Fibroblast of the conjunctiva (primary cell): ENCODE measurements around the gene DMXL2.

Source experiments
- DNase-seq: peaks from one replicate; pipeline ENCODE4 v3.0.0-alpha.2; 2010; ENCODE audit warnings: low read depth

DMXL2 gene

GRCh38 chr15:51405693-51406523, 216.7 kb downstream of the DMXL2 start:
- no peak for DNase-seq

DNA sequence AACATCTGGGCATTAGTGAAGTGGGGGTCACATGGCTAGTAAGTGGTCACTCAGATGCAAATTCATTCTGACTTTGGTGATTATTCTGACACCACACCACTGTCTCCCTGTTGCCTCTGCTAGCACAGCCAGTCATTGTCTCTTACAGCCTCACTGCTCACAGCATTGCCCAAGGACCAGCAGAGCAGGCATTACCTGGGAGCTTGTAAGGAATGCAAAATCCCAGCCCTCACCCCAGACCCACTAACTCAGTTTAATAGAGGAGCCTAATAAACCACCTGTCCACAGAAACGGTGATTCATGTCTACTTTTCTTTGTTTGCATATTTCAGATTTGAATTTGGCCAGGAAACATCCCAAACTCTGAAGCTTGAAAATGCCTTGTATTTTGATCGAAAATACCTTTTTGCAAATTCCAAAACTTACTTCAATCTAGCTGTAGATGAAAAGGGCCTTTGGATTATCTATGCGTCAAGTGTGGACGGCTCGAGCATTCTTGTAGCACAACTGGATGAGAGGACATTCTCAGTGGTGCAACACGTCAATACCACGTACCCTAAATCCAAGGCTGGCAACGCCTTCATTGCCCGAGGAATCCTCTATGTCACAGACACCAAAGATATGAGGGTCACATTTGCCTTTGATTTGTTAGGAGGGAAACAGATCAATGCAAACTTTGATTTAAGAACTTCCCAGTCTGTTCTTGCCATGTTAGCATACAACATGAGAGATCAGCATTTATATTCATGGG, 218.4 kb downstream of the DMXL2 start:
- no peak for DNase-seq

- peak; percentile 29 for DNase-seq
Measured at GRCh38 chr15:51403072-51403878, 219.3 kb downstream of the DMXL2 start.

GRCh38 chr15:51401872-51402517, 220.6 kb downstream of the DMXL2 start:
- no peak for DNase-seq

- DNase-seq: no peak
Measured at GRCh38 chr15:51401051-51401780, 221.4 kb downstream of the DMXL2 start.

DNA sequence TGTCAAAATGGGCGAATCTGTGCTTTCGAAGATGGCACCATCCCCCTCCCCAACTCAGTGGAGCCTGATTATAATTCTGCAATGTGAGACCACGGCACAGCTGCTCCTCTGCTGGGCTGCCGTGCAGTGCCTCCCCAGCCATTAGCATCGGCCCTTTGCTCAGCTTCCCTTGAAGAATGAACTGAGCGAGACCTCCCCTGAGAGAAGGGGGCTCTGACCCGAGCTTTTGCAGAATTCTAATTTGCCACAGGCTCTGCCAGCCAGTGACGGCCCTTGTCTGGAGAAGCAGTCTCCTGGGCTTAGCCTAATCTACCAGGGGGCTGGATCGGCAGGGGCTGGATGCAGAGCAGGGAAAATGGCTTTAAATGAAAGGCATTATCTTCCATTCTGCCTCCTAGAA, 223.9 kb downstream of the DMXL2 start:
- DNase-seq: no peak
